Gastroesophageal sphincter (tissue), 3 donors: ENCODE results near the gene WAPL.

Experiments
- POLR2AphosphoS5 ChIP-seq: sonication (generic); formaldehyde crosslinking; IDR thresholded peaks from one replicate; pipeline ENCODE4 v1.6.1; 2017; ENCODE audit warnings: antibody characterized with exemption
- TF ChIP-seq, protein P1 (sequence below), 4 experiments: fragments of 200-600 bp in 2 of 4; fragments of 450-650 bp in 2 of 4; sonication (generic) in 1 of 4; IDR thresholded peaks; one replicate each; pipeline ENCODE4 v1.5.1; 2017 to 2019; ENCODE audit warnings: antibody characterized with exemption in 4 of 4, mild to moderate bottlenecking in 2 of 4, moderate library complexity in 2 of 4

DNA sequence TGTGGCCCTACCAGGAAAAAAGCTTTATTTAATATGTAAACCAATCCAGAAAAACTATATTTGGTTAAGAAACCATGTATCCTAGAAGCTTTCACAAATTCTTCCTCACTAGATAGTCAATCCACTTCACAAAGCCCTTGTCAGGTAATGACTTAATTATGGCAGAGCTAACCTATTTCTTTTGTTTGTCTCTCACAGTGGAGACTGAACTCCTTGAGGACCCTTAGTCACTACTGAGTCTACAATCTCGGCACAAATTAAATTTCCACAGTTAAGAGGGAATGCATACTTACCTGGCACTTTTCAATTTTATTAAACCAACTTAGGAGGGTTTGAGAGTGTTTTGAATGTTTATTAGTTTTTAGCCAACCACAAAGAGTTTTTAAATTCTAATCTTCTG, 23.0 kb downstream of the WAPL start:
- TF ChIP-seq, protein P1, sequence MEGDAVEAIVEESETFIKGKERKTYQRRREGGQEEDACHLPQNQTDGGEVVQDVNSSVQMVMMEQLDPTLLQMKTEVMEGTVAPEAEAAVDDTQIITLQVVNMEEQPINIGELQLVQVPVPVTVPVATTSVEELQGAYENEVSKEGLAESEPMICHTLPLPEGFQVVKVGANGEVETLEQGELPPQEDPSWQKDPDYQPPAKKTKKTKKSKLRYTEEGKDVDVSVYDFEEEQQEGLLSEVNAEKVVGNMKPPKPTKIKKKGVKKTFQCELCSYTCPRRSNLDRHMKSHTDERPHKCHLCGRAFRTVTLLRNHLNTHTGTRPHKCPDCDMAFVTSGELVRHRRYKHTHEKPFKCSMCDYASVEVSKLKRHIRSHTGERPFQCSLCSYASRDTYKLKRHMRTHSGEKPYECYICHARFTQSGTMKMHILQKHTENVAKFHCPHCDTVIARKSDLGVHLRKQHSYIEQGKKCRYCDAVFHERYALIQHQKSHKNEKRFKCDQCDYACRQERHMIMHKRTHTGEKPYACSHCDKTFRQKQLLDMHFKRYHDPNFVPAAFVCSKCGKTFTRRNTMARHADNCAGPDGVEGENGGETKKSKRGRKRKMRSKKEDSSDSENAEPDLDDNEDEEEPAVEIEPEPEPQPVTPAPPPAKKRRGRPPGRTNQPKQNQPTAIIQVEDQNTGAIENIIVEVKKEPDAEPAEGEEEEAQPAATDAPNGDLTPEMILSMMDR (IDR thresholded peaks at IDR 0.05): no peak
- TF ChIP-seq POLR2AphosphoS5: no peak
